GM19193 (cell line): ENCODE measurements around the gene PURA.
A peak's percentile ranks its signal among the peaks of the same experiment; 100 is the strongest.

Experiments used
- POLR2A ChIP-seq: IDR thresholded peaks from 4 replicates; pipeline ENCODE4 v1.6.1; 2011; ENCODE audit not compliant: insufficient read depth, insufficient read length; ENCODE audit errors: extremely low read depth

PURA gene

GRCh38 chr5:140162275-140162674, 48.4 kb downstream of the PURA start:
- TF ChIP-seq POLR2A = no peak

- no peak for TF ChIP-seq POLR2A
Measured at GRCh38 chr5:140162781-140163180, 48.9 kb downstream of the PURA start.

GRCh38 chr5:140165101-140165922, 51.4 kb downstream of the PURA start:
- no peak for TF ChIP-seq POLR2A

- TF ChIP-seq POLR2A = no peak
Measured at GRCh38 chr5:140165923-140166270, 52.0 kb downstream of the PURA start.

GRCh38 chr5:140166911-140167310, 53.0 kb downstream of the PURA start:
- TF ChIP-seq POLR2A = no peak

- no peak for TF ChIP-seq POLR2A
Measured at GRCh38 chr5:140168371-140168770, 54.5 kb downstream of the PURA start.

- no peak for TF ChIP-seq POLR2A
Measured at GRCh38 chr5:140169410-140169809, 55.5 kb downstream of the PURA start.

- no peak for TF ChIP-seq POLR2A
Measured at GRCh38 chr5:140172483-140172882, 58.6 kb downstream of the PURA start.

- TF ChIP-seq POLR2A = no peak
Measured at GRCh38 chr5:140174014-140174413, 60.1 kb downstream of the PURA start.

- TF ChIP-seq POLR2A = peak; percentile 87
Measured at GRCh38 chr5:140174465-140175366, 60.8 kb downstream of the PURA start, which contains the start of gene CYSTM1. Gene CYSTM1 (plus strand): TSS chr5:140175188. CDS start chr5:140194466, 19,278 bp downstream.
